ELR (cell line): ENCODE data around the gene APLN.

Experiments
- DNase-seq: peaks from one replicate; pipeline ENCODE4 v3.0.0-alpha.2; 2015; ENCODE audit warnings: low read depth

APLN gene

DNA sequence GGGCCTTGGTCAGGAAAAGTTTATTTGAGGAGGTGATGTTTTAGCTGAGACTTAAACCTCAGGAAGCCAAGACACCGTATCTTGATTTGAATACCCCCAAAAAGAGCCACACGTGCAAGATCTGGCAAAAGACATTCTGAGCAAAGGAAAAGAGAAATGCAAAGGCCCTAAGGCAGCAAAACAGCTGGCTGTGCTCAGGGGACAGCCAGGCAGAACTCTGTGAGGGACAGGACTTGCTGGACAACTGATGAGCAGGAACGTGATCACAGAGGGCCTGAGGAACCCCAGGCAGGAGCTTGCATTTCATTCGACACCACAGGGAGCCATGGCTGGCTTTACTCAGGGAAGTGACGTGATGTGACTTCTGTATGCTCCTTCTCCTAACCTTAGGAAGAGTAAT lies 58.7 kb downstream of the APLN start:
- DNase-seq: no peak
